NAMALWA (cell line): Measurements from ENCODE around the gene SHISA9.
A peak's percentile ranks its signal among the peaks of the same experiment; 100 is the strongest.

Source experiments
- DNase-seq: peaks from one replicate; pipeline ENCODE4 v3.0.0-alpha.2; 2015; ENCODE audit warnings: low spot score

The SHISA9 gene

GRCh38 chr16:13123991-13124390, 222.6 kb downstream of the SHISA9 start:
- no peak for DNase-seq

GRCh38 chr16:13127144-13127543, 225.7 kb downstream of the SHISA9 start:
- DNase-seq: no peak

GRCh38 chr16:13130586-13130985, 229.2 kb downstream of the SHISA9 start:
- no peak for DNase-seq

GRCh38 chr16:13134836-13135235, 233.4 kb downstream of the SHISA9 start:
- DNase-seq: peak; percentile 75

GRCh38 chr16:13136901-13137300, 235.5 kb downstream of the SHISA9 start:
- no peak for DNase-seq

GRCh38 chr16:13138528-13138927, 237.1 kb downstream of the SHISA9 start:
- no peak for DNase-seq

- DNase-seq: no peak
Measured at GRCh38 chr16:13139661-13140241, 238.4 kb downstream of the SHISA9 start.

GRCh38 chr16:13143551-13143950, 242.2 kb downstream of the SHISA9 start:
- no peak for DNase-seq

- DNase-seq: no peak
Measured at GRCh38 chr16:13146829-13147228, 245.4 kb downstream of the SHISA9 start.

- no peak for DNase-seq
Measured at GRCh38 chr16:13148294-13148693, 246.9 kb downstream of the SHISA9 start.

GRCh38 chr16:13148836-13149235, 247.4 kb downstream of the SHISA9 start:
- DNase-seq: no peak

- DNase-seq: no peak
Measured at GRCh38 chr16:13150181-13150885, 248.9 kb downstream of the SHISA9 start.

- DNase-seq: no peak
Measured at GRCh38 chr16:13153696-13154095, 252.3 kb downstream of the SHISA9 start.

GRCh38 chr16:13154799-13155198, 253.4 kb downstream of the SHISA9 start:
- no peak for DNase-seq

- no peak for DNase-seq
Measured at GRCh38 chr16:13155377-13155776, 254.0 kb downstream of the SHISA9 start.

- no peak for DNase-seq
Measured at GRCh38 chr16:13155780-13156179, 254.4 kb downstream of the SHISA9 start.

- DNase-seq: no peak
Measured at GRCh38 chr16:13157082-13157481, 255.7 kb downstream of the SHISA9 start.

GRCh38 chr16:13158427-13158826, 257.0 kb downstream of the SHISA9 start:
- DNase-seq: no peak

GRCh38 chr16:13165024-13165423, 263.6 kb downstream of the SHISA9 start:
- no peak for DNase-seq

GRCh38 chr16:13168091-13168572, 266.7 kb downstream of the SHISA9 start:
- DNase-seq: peak; percentile 41

GRCh38 chr16:13171313-13171712, 269.9 kb downstream of the SHISA9 start:
- no peak for DNase-seq

GRCh38 chr16:13176711-13177110, 275.3 kb downstream of the SHISA9 start:
- no peak for DNase-seq

- no peak for DNase-seq
Measured at GRCh38 chr16:13178318-13178717, 276.9 kb downstream of the SHISA9 start.

- no peak for DNase-seq
Measured at GRCh38 chr16:13181432-13181831, 280.0 kb downstream of the SHISA9 start.
